HL-60 (cell line): ENCODE results near the gene EVX1.
A peak's percentile ranks its signal among the peaks of the same experiment; 100 is the strongest.

ENCODE experiments used
- DNase-seq, 2 experiments: peaks; one replicate each; pipeline ENCODE4 v3.0.0-alpha.2; 2010 to 2020; ENCODE audit warnings: low read depth in 1 of 2, low spot score in 1 of 2
- H3K27ac ChIP-seq: fragments of 250-450 bp; sonication (Bioruptor Pico); replicated peaks from 2 replicates; pipeline ENCODE4 v1.5.1; 2020; ENCODE audit warnings: mild to moderate bottlenecking, moderate library complexity
- H3K27me3 ChIP-seq: fragments of 250-450 bp; sonication (Bioruptor Pico); 2 replicates; pipeline ENCODE4 v1.5.1; 2021; ENCODE audit warnings: mild to moderate bottlenecking, moderate library complexity; ENCODE audit not compliant: insufficient read depth, poor library complexity, severe bottlenecking
- H3K4me3 ChIP-seq: replicated peaks from 2 replicates; pipeline ENCODE4 v1.5.1; 2011; ENCODE audit warnings: mild to moderate bottlenecking, control low read depth, low read length; ENCODE audit not compliant: insufficient read depth
- GABPA ChIP-seq: IDR thresholded peaks from 2 replicates; pipeline ENCODE4 v1.6.1; 2012; ENCODE audit warnings: low read depth
- POLR2AphosphoS5 ChIP-seq: IDR thresholded peaks from 2 replicates; pipeline ENCODE4 v1.6.1; 2012; ENCODE audit warnings: low read depth
- SPI1 ChIP-seq: IDR thresholded peaks from 2 replicates; pipeline ENCODE4 v1.6.1; 2012; ENCODE audit warnings: low read depth, mild to moderate bottlenecking, borderline replicate concordance
- TF ChIP-seq, protein P1 (sequence below): IDR thresholded peaks from one replicate; pipeline ENCODE4 v1.5.1; 2011; ENCODE audit warnings: low read length, control low read depth, inconsistent platforms; ENCODE audit not compliant: insufficient read depth
- TF ChIP-seq, protein P2 (sequence below): IDR thresholded peaks from 2 replicates; pipeline ENCODE4 v1.6.1; 2012; ENCODE audit warnings: low read depth; ENCODE audit not compliant: insufficient replicate concordance

EVX1 gene

DNA sequence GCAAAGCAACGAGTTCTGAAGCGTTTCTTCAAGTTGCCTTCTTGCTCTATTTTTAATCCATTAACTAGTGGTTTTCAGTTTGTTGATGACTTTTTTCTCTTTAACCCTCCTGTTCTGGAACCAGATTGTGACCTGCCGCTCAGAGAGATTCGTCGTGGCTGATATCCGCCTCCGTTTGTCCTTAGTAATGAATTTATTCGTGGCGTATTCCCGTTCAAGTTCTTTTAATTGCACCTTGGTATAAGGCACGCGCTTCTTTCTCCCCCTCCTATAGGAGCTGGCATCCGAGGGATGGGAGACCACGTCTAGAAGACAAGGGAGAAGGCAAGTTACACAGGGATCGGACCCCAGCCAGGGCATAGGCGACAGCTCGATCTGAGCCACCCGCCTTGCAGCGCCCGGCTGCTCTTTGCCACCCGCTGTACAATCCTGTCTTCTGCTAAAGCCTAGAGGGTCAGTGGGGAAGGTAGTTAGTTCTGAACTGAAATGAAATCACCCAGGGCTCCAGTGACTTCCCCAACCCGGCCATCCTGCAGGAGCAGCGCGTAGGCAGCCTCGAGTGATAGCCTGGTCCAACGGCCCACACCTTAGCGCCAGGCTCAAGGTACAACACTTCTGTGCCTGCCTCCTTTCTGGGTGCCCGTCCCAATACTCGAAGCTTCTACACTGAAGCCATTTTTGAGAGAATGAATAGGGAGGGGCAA, 44.3 kb upstream of the EVX1 start:
- no peak for DNase-seq
- Histone ChIP-seq H3K27me3 (peaks cover 71% of the 10 kb centered on the region), H3K27ac (no peak overlapping the region), H3K4me3 (no peak overlapping the region)
- TF ChIP-seq, protein P1, sequence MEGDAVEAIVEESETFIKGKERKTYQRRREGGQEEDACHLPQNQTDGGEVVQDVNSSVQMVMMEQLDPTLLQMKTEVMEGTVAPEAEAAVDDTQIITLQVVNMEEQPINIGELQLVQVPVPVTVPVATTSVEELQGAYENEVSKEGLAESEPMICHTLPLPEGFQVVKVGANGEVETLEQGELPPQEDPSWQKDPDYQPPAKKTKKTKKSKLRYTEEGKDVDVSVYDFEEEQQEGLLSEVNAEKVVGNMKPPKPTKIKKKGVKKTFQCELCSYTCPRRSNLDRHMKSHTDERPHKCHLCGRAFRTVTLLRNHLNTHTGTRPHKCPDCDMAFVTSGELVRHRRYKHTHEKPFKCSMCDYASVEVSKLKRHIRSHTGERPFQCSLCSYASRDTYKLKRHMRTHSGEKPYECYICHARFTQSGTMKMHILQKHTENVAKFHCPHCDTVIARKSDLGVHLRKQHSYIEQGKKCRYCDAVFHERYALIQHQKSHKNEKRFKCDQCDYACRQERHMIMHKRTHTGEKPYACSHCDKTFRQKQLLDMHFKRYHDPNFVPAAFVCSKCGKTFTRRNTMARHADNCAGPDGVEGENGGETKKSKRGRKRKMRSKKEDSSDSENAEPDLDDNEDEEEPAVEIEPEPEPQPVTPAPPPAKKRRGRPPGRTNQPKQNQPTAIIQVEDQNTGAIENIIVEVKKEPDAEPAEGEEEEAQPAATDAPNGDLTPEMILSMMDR = no peak
- TF ChIP-seq POLR2AphosphoS5 (no peak), GABPA (no peak), SPI1 (no peak)
- TF ChIP-seq, protein P2, sequence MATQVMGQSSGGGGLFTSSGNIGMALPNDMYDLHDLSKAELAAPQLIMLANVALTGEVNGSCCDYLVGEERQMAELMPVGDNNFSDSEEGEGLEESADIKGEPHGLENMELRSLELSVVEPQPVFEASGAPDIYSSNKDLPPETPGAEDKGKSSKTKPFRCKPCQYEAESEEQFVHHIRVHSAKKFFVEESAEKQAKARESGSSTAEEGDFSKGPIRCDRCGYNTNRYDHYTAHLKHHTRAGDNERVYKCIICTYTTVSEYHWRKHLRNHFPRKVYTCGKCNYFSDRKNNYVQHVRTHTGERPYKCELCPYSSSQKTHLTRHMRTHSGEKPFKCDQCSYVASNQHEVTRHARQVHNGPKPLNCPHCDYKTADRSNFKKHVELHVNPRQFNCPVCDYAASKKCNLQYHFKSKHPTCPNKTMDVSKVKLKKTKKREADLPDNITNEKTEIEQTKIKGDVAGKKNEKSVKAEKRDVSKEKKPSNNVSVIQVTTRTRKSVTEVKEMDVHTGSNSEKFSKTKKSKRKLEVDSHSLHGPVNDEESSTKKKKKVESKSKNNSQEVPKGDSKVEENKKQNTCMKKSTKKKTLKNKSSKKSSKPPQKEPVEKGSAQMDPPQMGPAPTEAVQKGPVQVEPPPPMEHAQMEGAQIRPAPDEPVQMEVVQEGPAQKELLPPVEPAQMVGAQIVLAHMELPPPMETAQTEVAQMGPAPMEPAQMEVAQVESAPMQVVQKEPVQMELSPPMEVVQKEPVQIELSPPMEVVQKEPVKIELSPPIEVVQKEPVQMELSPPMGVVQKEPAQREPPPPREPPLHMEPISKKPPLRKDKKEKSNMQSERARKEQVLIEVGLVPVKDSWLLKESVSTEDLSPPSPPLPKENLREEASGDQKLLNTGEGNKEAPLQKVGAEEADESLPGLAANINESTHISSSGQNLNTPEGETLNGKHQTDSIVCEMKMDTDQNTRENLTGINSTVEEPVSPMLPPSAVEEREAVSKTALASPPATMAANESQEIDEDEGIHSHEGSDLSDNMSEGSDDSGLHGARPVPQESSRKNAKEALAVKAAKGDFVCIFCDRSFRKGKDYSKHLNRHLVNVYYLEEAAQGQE = no peak

DNA sequence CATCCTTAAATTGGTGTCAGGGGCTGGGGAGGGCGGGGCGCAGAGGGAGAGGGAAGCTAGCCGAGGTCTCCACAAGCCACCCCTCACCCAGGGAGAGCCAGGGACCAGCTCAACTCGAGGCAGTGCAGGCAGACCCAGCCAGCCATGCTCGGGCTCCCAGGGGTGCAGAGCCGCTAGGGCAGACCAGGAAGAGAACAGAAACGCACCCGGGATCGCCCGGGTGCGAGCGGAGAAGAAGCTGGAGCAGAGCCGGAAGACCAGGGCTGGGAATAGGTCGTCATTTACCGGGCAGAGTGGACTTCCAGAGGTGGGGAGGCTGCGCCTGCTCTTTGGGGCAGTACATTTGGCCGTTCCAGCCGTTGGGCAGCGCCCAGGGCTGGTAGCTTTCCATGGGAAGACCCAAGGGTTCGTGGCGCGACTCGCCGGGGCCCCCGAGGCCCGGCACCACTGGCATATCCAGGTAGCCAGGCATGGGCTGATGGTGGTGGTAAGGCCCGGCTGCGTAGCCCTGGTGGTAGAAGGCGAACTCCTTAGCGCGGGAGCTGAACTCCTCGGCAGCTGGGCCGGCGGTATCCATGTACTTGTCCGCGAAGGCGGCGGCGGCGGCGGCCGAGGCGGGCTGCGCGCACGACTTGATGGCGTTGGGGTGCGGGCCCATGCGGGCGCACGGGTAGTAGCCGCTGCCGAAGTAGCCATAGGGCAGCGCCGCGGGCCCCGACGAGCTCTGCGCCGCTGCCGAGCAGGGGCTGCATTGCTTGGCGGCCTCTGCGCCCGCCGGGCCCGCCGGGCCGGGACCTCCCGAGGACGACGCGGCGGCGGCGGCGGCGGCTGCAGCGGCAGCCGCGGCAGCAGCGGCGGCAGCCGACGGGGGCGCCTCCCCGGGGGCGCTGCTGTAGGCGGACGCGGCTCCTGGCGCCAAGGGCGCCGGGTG, 43.5 kb upstream of the EVX1 start:
- no peak overlapping the region for H3K27ac ChIP-seq
- peak overlapping the region; percentile 22; the same call in 1 of the 2 replicates for H3K4me3 ChIP-seq
- no peak for DNase-seq
- peaks cover 71% of the 10 kb centered on the region for H3K27me3 ChIP-seq
- TF ChIP-seq POLR2AphosphoS5 = no peak
- TF ChIP-seq, protein P2 = no peak
- TF ChIP-seq GABPA = no peak
- no peak for TF ChIP-seq SPI1
- TF ChIP-seq, protein P1 = no peak

DNA sequence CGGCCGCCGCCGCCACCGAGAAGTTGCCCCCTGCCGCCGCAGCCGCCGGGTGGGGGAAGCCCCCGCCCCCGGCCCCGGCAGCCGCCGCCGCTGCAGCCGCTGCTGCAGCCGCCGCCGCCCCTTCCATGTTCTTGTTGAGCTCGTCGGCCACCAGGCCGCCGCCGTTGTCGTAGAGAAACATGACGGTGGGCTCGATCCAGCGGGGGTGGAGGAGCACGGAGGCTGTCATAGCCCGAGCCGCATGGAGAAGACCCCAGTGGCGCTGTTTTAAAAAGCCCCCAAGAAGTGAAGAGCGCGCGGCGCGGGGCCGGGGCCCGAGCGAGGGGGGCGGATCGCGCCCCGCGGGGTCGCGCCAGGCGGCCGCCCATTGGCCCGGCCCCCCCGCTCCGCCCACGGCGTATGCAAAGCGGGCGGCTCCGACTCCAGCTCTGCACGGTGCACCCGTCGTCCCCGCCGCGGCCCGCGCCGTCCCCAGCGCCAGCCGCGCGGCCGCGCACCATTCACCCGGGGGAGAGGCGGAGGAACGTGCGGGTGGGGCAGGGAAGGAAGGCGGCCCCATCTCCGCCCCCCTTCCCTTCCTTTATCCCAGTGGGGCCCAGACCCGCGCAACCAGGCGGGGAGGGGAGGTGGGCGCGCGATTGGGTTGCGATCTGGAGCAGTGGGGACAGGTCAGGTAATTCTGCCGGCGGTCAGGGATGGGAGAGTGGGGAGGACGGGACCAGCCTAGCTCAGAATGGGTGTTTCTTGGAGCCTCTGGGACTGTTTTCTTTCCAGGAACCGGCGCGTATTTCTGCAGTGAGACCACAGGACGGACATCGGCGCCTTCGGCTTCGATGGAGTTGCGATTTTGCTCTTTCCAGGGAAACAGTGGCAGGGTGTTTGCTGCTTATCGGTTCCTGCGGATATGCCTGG, 42.5 kb upstream of the EVX1 start, which contains the start of gene HOXA13:
Gene HOXA13 (minus strand): TSS at position 243 of the 912 bp plus-strand sequence. CDS start 14 bp downstream, at position 229.
- peaks cover 71% of the 10 kb centered on the region for H3K27me3 ChIP-seq
- TF ChIP-seq GABPA (no peak), POLR2AphosphoS5 (no peak), SPI1 (no peak)
- TF ChIP-seq, protein P1 = no peak
- TF ChIP-seq, protein P2 = no peak
- no peak for DNase-seq
- peak within 1 kb of the TSS; percentile 50 for H3K4me3 ChIP-seq
- H3K27ac ChIP-seq = no peak within 1 kb of the TSS
